T47D (cell line): Measurements from ENCODE around the gene TRIP6.

Source experiments
- DNase-seq, 2 experiments: peaks; one replicate each; pipeline versions ENCODE4 v3.0.0 to v3.0.0-alpha.2; 2011 to 2012; ENCODE audit warnings: low read depth in 1 of 2, low spot score in 1 of 2
- JUND ChIP-seq: IDR thresholded peaks from 2 replicates; pipeline ENCODE4 v1.6.1; 2012; ENCODE audit warnings: low read depth
- in situ Hi-C: cut with HindIII; loops from 2 replicates; pipeline ENCODE4 v1.10.0; 2016; ENCODE audit warnings: low sequenced_read_pairs, low pct_unique_long_range_greater_than_20kb

TRIP6 gene

GRCh38 chr7:100827330-100828226 lies 39.6 kb upstream of the TRIP6 start, which contains the start of gene EPHB4:
Gene EPHB4, minus strand, starts transcription at chr7:100827523. Its CDS starts 493 bp downstream, at chr7:100827030.
- no peak for TF ChIP-seq JUND
- DNase-seq = peak; percentile 70 to 90
- in situ Hi-C loops = no loop called here

- no peak for DNase-seq
- TF ChIP-seq JUND = no peak
- in situ Hi-C loops = no loop called here
These were observed 38.0 kb upstream of the TRIP6 start for GRCh38 chr7:100829150-100829716.

- in situ Hi-C loops = no loop called here
- no peak for TF ChIP-seq JUND
These were observed 36.8 kb upstream of the TRIP6 start for GRCh38 chr7:100830396-100830795.

DNA sequence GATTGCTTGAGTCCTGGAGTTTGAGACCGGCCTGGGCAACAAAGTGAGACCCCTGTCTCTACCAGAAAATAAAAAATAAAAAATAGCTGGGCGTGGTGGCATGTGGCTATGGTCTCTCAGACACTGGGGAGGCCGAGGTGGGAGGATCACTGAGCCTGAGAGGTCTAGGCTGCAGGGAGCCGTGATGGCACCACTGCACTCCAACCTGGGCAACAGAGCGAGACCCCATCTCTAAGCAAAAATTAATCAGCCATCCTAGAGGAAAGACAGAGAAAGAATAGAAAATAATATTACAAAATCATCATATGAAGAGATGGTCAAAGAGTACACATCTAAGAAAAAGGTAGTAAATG lies 34.9 kb upstream of the TRIP6 start:
- in situ Hi-C loops = no loop called here
- TF ChIP-seq JUND = no peak
- DNase-seq = no peak

More at GRCh38 chr7:100830396-100830795, 36.8 kb upstream of the TRIP6 start:
- DNase-seq = no peak

DNA sequence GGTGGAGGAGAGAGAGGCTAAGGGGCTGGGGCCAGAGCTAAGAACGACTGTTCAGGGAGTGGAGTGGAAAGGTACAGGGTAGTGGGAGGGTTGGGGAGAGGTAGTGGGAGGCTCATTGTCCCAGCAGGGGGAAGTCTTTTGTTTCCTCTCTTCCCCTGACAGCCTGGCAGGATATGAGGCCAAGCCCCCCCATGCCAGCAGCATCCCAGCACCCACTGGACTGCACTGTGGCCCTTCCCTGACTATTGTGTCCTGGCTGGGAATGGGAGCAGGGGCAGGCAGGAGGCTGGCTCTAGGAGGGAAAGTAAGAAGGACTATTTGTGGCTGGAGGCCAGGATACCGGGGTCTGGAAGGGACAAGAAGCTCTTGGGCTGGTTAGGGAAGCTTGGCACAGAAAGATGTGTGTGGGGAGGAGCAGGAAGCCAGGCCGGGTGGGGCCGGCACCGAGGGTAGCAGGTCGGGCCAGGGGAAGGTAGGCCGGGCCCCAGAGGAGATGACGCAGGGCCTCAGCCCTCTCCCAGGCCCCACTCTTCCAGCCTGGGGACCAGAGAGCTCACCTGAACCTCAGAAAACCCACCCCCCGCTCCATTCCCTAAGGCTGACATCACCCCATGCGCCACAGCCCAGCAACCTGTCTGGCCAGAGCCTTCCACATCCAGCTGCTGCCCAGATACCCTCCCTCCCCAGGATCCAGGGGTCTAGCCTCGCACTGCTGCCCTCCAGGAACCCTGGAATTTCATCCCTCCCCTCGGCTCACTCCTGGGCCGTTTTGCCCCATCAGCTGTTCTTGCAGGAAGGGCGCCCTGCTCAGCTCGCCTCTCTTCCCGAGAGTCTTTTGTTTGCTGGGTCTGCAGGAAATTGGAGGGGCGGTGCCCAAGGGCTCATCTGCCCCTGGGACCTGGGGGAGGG lies 31.0 kb upstream of the TRIP6 start:
- in situ Hi-C loops = no loop called here
- DNase-seq = no peak
- TF ChIP-seq JUND = no peak

DNA sequence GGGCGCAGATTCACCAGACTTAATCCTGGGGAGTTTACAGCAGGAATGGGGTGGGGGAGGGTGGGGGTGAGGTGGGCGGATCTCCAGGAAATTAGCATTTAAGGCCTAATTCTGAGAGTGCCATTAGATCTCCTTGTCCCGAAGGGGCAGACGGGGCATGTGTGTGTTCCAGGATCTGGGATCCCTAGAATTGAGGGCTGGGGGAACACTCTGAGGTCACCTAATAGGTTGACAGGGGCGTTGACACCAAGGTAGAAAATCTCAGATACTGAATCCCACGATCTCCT lies 30.4 kb upstream of the TRIP6 start:
- no peak for DNase-seq
- no peak for TF ChIP-seq JUND
- in situ Hi-C loops = no loop called here

GRCh38 chr7:100837099-100837836 lies 29.9 kb upstream of the TRIP6 start:
- no peak for TF ChIP-seq JUND
- in situ Hi-C loops = no loop called here
- peak; percentile 55 to 88 for DNase-seq

GRCh38 chr7:100839361-100839760 lies 27.8 kb upstream of the TRIP6 start:
- DNase-seq = no peak
- in situ Hi-C loops = no loop called here

GRCh38 chr7:100840470-100841100 lies 26.6 kb upstream of the TRIP6 start:
- no peak for DNase-seq
- in situ Hi-C loops = no loop called here
- no peak for TF ChIP-seq JUND

More at GRCh38 chr7:100839361-100839760, 27.8 kb upstream of the TRIP6 start:
- no peak for TF ChIP-seq JUND

GRCh38 chr7:100847360-100847759 lies 19.8 kb upstream of the TRIP6 start:
- in situ Hi-C loops = no loop called here
- DNase-seq = no peak
- no peak for TF ChIP-seq JUND

DNA sequence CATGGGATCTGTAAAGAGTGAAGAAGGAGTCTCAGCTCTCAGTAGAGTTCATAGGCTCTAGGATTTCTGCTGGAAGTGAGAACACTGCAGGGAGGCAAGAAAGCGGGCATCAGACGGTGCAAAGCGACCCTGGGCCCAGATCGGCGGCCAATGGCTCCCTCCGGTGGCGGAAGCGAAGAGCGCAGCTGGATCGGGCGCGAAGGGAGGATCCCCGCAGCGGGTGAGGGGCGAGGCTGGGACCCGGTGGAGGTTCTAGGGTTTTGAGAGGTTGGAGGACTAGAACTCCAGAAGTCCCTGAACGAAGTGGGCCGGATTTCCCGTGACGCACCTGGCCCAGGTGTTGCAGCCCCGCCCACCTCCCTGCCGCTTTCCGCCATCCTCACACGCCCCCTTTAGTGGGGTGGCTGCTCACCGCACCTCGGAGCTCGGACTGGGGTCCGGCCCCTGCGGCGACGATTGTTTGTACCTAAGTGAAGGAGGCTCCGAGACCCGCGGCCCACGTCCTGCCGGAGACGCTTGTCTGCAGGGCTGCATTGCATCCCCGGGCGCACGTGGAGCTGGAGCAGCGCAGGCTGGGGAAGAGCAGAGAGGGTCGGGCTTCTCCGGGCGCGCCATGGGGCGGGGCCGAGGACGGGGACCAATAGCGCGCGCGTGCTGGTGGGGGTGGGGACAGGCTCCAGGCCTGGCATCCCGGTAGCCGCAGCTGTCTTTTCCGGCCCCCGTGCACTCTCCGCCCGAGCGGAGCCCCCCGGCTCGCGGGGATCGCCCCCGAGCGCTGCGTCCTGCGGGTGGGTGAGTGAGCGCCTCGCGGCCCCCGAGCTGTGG lies 14.9 kb upstream of the TRIP6 start, which contains the start of gene SLC12A9:
TSS of gene SLC12A9 (plus strand) at position 666 of the 825 bp plus-strand sequence. CDS start 1,485 bp downstream, outside the sequence.
- TF ChIP-seq JUND = no peak
- DNase-seq = peak; percentile 87 to 93
- in situ Hi-C loops = no loop called here
